Astrocyte of the spinal cord (primary cell): Measurements from ENCODE around the gene CDC42EP1.
"Not testable (repeated sequence)": the region's sequence is repeated elsewhere in the genome, so short reads cannot be mapped to it uniquely, and the experiment has no call there.

Experiments
- DNase-seq: peaks from one replicate; pipeline ENCODE4 v3.0.0; 2011; ENCODE audit warnings: low read depth, low spot score
- H3K4me3 ChIP-seq: 2 replicates; pipeline ENCODE4 v1.5.1; 2011; ENCODE audit warnings: low read depth, mild to moderate bottlenecking, low read length, moderate library complexity
- CTCF ChIP-seq: IDR thresholded peaks from 2 replicates; pipeline ENCODE4 v1.5.1; 2012; ENCODE audit warnings: low read depth, mild to moderate bottlenecking, low read length, inconsistent platforms
- in situ Hi-C: cut with HindIII; loops from 2 replicates; pipeline ENCODE4 v1.10.0; 2017; ENCODE audit warnings: low sequenced_read_pairs

The CDC42EP1 gene

GRCh38 chr22:37582526-37582925, 22.2 kb downstream of the CDC42EP1 start:
- DNase-seq, result no peak
- H3K4me3 ChIP-seq, result no peak overlapping the region
- in situ Hi-C loops, result no loop called here
- no peak for TF ChIP-seq CTCF

GRCh38 chr22:37588546-37589215, 28.4 kb downstream of the CDC42EP1 start:
- TF ChIP-seq CTCF, result no peak
- no peak overlapping the region for H3K4me3 ChIP-seq
- DNase-seq, result no peak
- in situ Hi-C loops, result no loop called here

GRCh38 chr22:37589636-37590035, 29.4 kb downstream of the CDC42EP1 start:
- no peak for DNase-seq
- no peak for TF ChIP-seq CTCF
- no peak overlapping the region for H3K4me3 ChIP-seq
- in situ Hi-C loops, result no loop called here

GRCh38 chr22:37591081-37591480, 30.8 kb downstream of the CDC42EP1 start:
- DNase-seq, in situ Hi-C loops: not testable (repeated sequence)

GRCh38 chr22:37591823-37592404, 31.6 kb downstream of the CDC42EP1 start:
- no peak for TF ChIP-seq CTCF
- H3K4me3 ChIP-seq, result no peak overlapping the region
- no peak for DNase-seq
- in situ Hi-C loops, result no loop called here

More at GRCh38 chr22:37591081-37591480, 30.8 kb downstream of the CDC42EP1 start:
- H3K4me3 ChIP-seq, result not testable (repeated sequence)

GRCh38 chr22:37594237-37594636, 34.0 kb downstream of the CDC42EP1 start:
- in situ Hi-C loops, result no loop called here
- TF ChIP-seq CTCF, result no peak
- no peak for DNase-seq
- no peak overlapping the region for H3K4me3 ChIP-seq

GRCh38 chr22:37599153-37599552, 38.9 kb downstream of the CDC42EP1 start:
- TF ChIP-seq CTCF, result no peak
- no peak overlapping the region for H3K4me3 ChIP-seq
- in situ Hi-C loops, result no loop called here
- DNase-seq, result no peak
